Fibroblast of lung (primary cell): Measurements from ENCODE around the gene HMBS.

Experiments used
- EZH2 ChIP-seq: IDR thresholded peaks from 2 replicates; pipeline ENCODE4 v1.5.1; 2012; ENCODE audit warnings: low read length, control low read depth, mild to moderate bottlenecking; ENCODE audit errors: missing control alignments
- TF ChIP-seq, protein P1 (sequence below), 2 donors: IDR thresholded peaks in 1 of 2; conservative IDR thresholded peaks in 1 of 2; 1 replicate in 1 of 2; 2 replicates in 1 of 2; pipeline ENCODE4 v1.5.1; 2011 to 2012; ENCODE audit warnings: low read length in 2 of 2, control low read depth in 1 of 2, inconsistent platforms in 1 of 2, low read depth in 1 of 2, mild to moderate bottlenecking in 1 of 2

GRCh38 chr11:119041821-119042514, 42.7 kb upstream of the HMBS start:
- TF ChIP-seq, protein P1, sequence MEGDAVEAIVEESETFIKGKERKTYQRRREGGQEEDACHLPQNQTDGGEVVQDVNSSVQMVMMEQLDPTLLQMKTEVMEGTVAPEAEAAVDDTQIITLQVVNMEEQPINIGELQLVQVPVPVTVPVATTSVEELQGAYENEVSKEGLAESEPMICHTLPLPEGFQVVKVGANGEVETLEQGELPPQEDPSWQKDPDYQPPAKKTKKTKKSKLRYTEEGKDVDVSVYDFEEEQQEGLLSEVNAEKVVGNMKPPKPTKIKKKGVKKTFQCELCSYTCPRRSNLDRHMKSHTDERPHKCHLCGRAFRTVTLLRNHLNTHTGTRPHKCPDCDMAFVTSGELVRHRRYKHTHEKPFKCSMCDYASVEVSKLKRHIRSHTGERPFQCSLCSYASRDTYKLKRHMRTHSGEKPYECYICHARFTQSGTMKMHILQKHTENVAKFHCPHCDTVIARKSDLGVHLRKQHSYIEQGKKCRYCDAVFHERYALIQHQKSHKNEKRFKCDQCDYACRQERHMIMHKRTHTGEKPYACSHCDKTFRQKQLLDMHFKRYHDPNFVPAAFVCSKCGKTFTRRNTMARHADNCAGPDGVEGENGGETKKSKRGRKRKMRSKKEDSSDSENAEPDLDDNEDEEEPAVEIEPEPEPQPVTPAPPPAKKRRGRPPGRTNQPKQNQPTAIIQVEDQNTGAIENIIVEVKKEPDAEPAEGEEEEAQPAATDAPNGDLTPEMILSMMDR (conservative IDR thresholded peaks at IDR 0.05 in 1 of 2, IDR thresholded peaks at IDR 0.05 in 1 of 2; ENCODE audit: low read depth in 1 of 2, low read length in 2 of 2): no peak
- TF ChIP-seq EZH2: no peak
